CD4-positive, alpha-beta T cell treated with Interleukin-4 for 4 hours (primary cell): ENCODE results near the gene PLCD3.

ENCODE experiments used
- DNase-seq: peaks from one replicate; pipeline ENCODE4 v3.0.0-alpha.2; 2020

PLCD3 gene

GRCh38 chr17:45116434-45117016 is 15.8 kb downstream of the PLCD3 start:
- no peak for DNase-seq

- DNase-seq, result no peak
Measured at GRCh38 chr17:45115871-45116270, 16.4 kb downstream of the PLCD3 start.

GRCh38 chr17:45115015-45115625 is 17.2 kb downstream of the PLCD3 start:
- no peak for DNase-seq

- DNase-seq, result no peak
Measured at GRCh38 chr17:45114117-45114932, 18.0 kb downstream of the PLCD3 start.

GRCh38 chr17:45113424-45113754 is 18.9 kb downstream of the PLCD3 start:
- no peak for DNase-seq

- no peak for DNase-seq
Measured at GRCh38 chr17:45112559-45113423, 19.5 kb downstream of the PLCD3 start.

- DNase-seq, result no peak
Measured at GRCh38 chr17:45111850-45112249, 20.5 kb downstream of the PLCD3 start.

- no peak for DNase-seq
Measured at GRCh38 chr17:45110676-45111611, 21.4 kb downstream of the PLCD3 start.

- no peak for DNase-seq
Measured at GRCh38 chr17:45108595-45109521, 23.5 kb downstream of the PLCD3 start.

- DNase-seq, result no peak
Measured at GRCh38 chr17:45108051-45108450, 24.3 kb downstream of the PLCD3 start.

GRCh38 chr17:45107293-45108010 is 24.9 kb downstream of the PLCD3 start:
- DNase-seq, result no peak

GRCh38 chr17:45106582-45106981 is 25.7 kb downstream of the PLCD3 start:
- DNase-seq, result no peak

- no peak for DNase-seq
Measured at GRCh38 chr17:45106096-45106495, 26.2 kb downstream of the PLCD3 start.

GRCh38 chr17:45104907-45105624 is 27.2 kb downstream of the PLCD3 start:
- DNase-seq, result no peak

- DNase-seq, result no peak
Measured at GRCh38 chr17:45104497-45104896, 27.8 kb downstream of the PLCD3 start.

GRCh38 chr17:45104029-45104428 is 28.3 kb downstream of the PLCD3 start:
- no peak for DNase-seq

GRCh38 chr17:45103269-45103795 is 29.0 kb downstream of the PLCD3 start:
- DNase-seq, result no peak

- no peak for DNase-seq
Measured at GRCh38 chr17:45102856-45103255, 29.5 kb downstream of the PLCD3 start.
